Measurements from ENCODE around the gene FAM131B. TPM values are rescaled to one million over a fixed set of nuclear protein-coding genes. Genes with fewer than 3 reads are reported as not detected.

FAM131B gene
- total RNA-seq (1.9 and 2.5 TPM in 2 replicates), polyA plus RNA-seq (0.87 and 1.6 TPM in 2 replicates)

GRCh38 chr7:143362131-143363015 is at the start of gene FAM131B:
Gene FAM131B, minus strand, starts transcription at chr7:143362713. Its CDS starts 110 bp downstream, at chr7:143362603.
- DNase-seq (ENCODE audit: low spot score) = no peak
- Histone ChIP-seq H3K36me3 (replicated peaks; ENCODE audit: insufficient read depth, low read depth) (no peaks in the 10 kb centered on the region), H4K20me1 (ENCODE audit: insufficient read depth, poor library complexity, severe bottlenecking) (no peaks in the 10 kb centered on the region), H3K27me3 (peaks cover 62% of the 10 kb centered on the region), H3K27ac (no peak within 1 kb of the TSS), H3K4me2 (peak within 1 kb of the TSS; percentile 98), H3K79me2 (no peaks in the 10 kb centered on the region), H3K4me1 (ENCODE audit: insufficient read depth) (peaks cover 5% of the 10 kb centered on the region), H3K9me2 (replicated peaks; ENCODE audit: insufficient read depth) (no peaks in the 10 kb centered on the region), H3K4me3 (peak within 1 kb of the TSS; percentile 39), H2AFZ (peak within 1 kb of the TSS; percentile 53), H3K9me3 (ENCODE audit: low read depth) (no peaks in the 10 kb centered on the region)
- TF ChIP-seq CTCF (IDR thresholded peaks at IDR 0.05; ENCODE audit: poor library complexity) (no peak), EZH2 (IDR thresholded peaks at IDR 0.05; ENCODE audit: borderline replicate concordance) (no peak), EZH2phosphoT487 (IDR thresholded peaks at IDR 0.05; ENCODE audit: low read depth, severe bottlenecking, unreplicated experiment) (no peak)
- 0% methylated on average over 3 of the region's 112 CpGs for WGBS (ENCODE audit: low lambda C conversion rate, missing lambda C conversion rate)

GRCh38 chr7:143411976-143412708 is 49.6 kb upstream of the FAM131B start:
- no peak overlapping the region for H2AFZ ChIP-seq
- no peak for TF ChIP-seq EZH2 (IDR thresholded peaks at IDR 0.05; ENCODE audit: borderline replicate concordance)
- TF ChIP-seq CTCF (IDR thresholded peaks at IDR 0.05; ENCODE audit: poor library complexity) = no peak
- TF ChIP-seq EZH2phosphoT487 (IDR thresholded peaks at IDR 0.05; ENCODE audit: low read depth, severe bottlenecking, unreplicated experiment) = no peak
- WGBS (ENCODE audit: low lambda C conversion rate, missing lambda C conversion rate) = 66% methylated on average over 5 of the region's 5 CpGs
- no peaks in the 10 kb centered on the region for H3K9me2 ChIP-seq (replicated peaks; ENCODE audit: insufficient read depth)
- no peak overlapping the region for H3K4me3 ChIP-seq
- H3K9me3 ChIP-seq (ENCODE audit: low read depth) = no peaks in the 10 kb centered on the region
- no peaks in the 10 kb centered on the region for H3K36me3 ChIP-seq (replicated peaks; ENCODE audit: insufficient read depth, low read depth)
- no peaks in the 10 kb centered on the region for H4K20me1 ChIP-seq (ENCODE audit: insufficient read depth, poor library complexity, severe bottlenecking)
- no peak for DNase-seq (ENCODE audit: low spot score)
- no peak overlapping the region for H3K4me2 ChIP-seq
- no peak overlapping the region for H3K27ac ChIP-seq
- H3K27me3 ChIP-seq = no peaks in the 10 kb centered on the region
- peaks cover 40% of the 10 kb centered on the region for H3K4me1 ChIP-seq (ENCODE audit: insufficient read depth)
- peaks cover 4% of the 10 kb centered on the region for H3K79me2 ChIP-seq

- H3K27me3 ChIP-seq = no peaks in the 10 kb centered on the region
- no peaks in the 10 kb centered on the region for H3K9me3 ChIP-seq (ENCODE audit: low read depth)
- no peak overlapping the region for H3K4me3 ChIP-seq
- H2AFZ ChIP-seq = no peak overlapping the region
- no peaks in the 10 kb centered on the region for H3K9me2 ChIP-seq (replicated peaks; ENCODE audit: insufficient read depth)
- H4K20me1 ChIP-seq (ENCODE audit: insufficient read depth, poor library complexity, severe bottlenecking) = no peaks in the 10 kb centered on the region
- TF ChIP-seq EZH2phosphoT487 (IDR thresholded peaks at IDR 0.05; ENCODE audit: low read depth, severe bottlenecking, unreplicated experiment) = no peak
- TF ChIP-seq EZH2 (IDR thresholded peaks at IDR 0.05; ENCODE audit: borderline replicate concordance) = no peak
- TF ChIP-seq CTCF (IDR thresholded peaks at IDR 0.05; ENCODE audit: poor library complexity) = no peak
- H3K79me2 ChIP-seq = peaks cover 4% of the 10 kb centered on the region
- H3K27ac ChIP-seq = no peak overlapping the region
- peak overlapping the region; percentile 3 for H3K4me2 ChIP-seq
- H3K4me1 ChIP-seq (ENCODE audit: insufficient read depth) = peaks cover 50% of the 10 kb centered on the region
- H3K36me3 ChIP-seq (replicated peaks; ENCODE audit: insufficient read depth, low read depth) = no peaks in the 10 kb centered on the region
- DNase-seq (ENCODE audit: low spot score) = no peak
- WGBS (ENCODE audit: low lambda C conversion rate, missing lambda C conversion rate) = 19% methylated on average over 6 of the region's 6 CpGs
Measured at GRCh38 chr7:143410521-143411004, 48.0 kb upstream of the FAM131B start.

All from hepatocyte (in vitro differentiated cells).